Activated T-helper 9 cell treated with anti-CD3 and anti-CD28 coated beads, Interleukin-2, amount 50 U/mL, for 16 hours (primary cell): ENCODE measurements around the gene KRT85.

ENCODE experiments used
- DNase-seq: peaks from one replicate; pipeline ENCODE4 v3.0.0-alpha.2; 2020; ENCODE audit warnings: low read depth

KRT85 gene

DNA sequence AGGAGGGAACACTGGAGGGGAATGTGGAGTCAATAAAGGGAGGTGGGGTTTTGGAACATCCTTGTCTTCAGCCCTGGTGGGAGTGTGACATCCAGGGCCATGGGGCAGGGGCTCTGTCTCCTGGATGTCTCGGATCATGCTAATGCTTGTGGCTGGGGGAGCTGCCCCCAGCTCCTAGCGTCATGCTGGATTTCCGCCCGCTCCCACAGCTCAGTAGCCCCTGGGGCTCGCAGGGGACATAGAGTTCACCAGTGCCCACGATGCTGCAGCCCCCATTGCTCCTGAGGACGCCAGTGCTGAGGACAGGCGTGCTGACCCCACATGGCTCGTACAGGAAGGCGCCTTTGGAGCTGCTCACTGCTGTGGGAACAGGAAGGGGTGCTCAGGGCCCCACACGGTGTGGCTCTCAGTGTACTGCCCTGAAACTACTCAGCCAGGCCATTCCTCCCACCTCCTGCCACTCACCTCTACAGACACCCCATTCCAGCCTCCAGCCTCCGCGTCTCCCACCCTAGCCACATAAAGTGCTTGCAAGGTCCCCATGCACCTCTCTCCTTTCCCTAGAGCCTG lies 27.6 kb upstream of the KRT85 start:
- no peak for DNase-seq

DNA sequence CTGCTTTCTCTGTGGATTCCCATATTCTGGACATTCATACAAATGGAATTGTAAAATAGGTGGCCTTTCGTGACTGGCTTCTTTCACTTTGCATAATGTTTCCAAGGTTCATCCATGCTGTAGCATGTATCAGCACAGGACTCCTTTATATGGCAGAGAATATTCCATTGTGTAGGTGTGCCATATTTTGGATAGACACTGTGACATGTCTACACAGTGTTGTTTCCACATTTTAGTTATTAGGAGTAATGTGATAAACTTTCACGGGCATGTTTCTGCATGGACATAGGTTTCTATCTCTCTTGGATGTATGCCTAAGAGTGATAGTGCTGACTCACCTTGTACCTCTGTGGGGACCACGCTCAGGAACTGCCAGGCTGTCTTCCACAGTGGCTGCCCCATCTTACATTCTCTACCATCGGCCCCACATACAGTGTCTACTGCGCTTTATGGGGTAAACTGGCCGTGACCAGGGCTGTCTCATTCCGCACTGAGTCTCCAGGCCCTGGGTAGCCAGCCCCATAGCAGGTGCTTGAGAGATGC lies 25.3 kb upstream of the KRT85 start:
- DNase-seq, result no peak

DNA sequence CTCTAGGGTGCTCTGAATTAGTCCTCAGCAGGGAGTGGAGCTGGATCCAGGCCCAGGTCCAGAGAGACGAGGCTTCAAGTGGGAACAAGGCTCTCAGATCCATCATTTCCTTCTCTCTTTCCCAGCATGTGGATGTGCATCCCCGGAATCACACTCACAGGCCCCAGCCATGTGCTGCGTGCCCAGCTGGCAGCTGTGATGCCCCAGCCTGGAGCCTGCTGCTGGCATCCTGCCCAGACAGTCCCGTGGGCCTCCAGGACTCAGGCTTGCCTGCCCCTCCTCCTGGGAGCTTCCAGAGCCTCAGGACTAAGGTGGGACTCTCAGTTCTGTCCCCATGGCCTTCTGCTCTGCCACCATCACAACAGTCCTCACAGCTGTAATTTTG lies 24.3 kb upstream of the KRT85 start:
- DNase-seq, result no peak

DNA sequence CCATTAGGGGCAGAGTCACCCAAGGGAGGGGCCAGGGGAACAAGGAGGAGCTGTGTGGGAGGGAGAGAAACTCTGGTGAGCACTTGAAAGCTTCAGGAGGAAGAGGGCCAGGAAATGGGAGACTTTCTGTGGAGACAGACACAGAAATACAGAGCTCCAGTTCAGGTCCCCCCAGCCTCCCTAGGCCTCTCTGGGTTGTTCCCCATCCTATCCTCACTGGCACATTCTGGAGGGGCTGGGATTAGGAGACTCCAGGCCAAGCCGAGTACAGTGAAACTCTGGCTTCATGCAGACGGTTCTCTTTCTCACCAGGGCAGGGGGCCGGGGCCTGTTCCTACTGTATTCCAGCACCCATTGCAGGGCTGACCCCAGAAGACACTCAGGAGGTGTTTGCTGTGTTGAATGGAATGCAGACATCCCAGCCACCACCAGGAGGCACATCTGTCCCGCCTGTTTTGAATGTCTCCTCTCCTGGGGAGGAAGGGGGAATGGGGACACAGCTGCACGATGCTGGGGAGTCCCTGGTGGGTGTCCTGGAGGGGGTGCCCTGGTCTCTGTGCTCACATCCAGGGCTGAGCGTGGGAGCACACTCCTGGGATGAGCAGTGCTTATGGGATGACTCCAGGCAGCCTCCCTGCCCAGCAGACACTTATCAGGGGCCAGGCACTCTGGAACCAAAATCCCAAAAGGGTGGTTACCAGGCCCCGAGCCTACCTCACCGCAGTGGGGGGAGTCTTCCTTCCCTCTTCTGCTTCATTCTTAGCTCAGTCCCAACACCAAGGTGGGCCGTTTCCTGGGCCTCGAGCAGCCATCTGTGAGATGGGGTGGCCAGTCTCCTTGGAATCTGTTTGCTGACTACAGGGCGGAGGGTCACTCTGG lies 23.7 kb upstream of the KRT85 start:
- no peak for DNase-seq

DNA sequence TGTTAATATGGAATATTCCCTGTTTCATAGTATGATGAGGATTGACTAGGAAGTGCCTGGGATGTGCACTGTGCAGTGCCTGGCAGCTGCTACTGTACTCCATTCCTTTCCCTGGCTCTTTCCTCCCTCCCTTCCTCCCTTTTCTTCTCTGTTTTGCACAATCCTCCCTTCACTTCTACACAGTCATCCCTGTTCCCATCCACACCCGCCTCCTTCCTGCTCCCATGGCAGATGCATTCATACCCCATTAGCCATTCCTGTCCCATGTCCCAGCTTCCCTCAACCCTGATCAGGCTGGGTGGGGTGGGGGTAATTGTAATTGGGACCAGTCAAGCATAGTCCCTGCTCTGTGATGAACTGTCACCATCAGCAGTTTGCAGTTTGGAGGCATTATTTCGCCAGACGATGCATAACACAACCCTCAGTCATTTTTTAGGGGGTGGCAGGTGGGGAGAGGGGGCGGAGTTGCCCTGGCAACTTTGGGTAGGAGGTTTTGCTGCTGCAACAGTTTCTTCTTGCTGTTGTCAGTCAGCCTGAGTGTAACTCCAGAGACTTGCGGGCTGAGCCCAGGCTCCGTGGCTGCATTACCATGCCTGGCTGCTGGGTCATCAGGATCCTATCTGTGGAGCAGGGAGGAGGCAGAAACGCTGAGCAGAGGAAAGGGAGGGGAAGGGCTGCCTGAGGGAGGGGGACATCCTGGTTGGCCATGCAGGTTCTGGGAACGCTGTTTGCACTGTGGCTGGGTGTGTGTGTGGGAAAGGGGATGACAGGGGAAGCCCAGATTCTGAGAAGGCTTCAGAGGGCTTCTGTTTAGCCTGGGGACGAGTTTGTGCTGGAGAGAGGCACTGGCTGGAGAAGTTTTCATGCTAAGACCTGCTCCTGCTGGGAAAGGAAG lies 22.3 kb upstream of the KRT85 start:
- DNase-seq, result no peak

DNA sequence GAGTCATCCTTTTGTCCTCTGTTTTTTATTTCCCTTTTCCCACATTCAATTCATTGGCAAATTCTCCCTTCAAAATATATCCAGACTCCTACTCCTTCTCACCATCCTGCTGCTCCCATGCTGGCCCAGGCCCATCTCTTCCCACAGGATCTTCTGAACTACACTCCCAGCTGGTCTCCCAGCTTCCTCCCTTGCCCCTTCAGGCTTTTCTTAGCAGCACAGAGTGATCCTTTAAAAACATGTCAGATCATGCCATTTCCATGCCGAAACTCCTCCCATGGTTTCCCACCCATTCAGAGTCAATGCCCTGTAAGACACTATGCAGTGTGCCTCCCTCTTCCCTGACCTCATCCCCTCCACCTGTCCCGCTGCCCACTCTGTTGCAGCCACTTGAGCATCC lies 20.6 kb upstream of the KRT85 start:
- DNase-seq, result no peak

DNA sequence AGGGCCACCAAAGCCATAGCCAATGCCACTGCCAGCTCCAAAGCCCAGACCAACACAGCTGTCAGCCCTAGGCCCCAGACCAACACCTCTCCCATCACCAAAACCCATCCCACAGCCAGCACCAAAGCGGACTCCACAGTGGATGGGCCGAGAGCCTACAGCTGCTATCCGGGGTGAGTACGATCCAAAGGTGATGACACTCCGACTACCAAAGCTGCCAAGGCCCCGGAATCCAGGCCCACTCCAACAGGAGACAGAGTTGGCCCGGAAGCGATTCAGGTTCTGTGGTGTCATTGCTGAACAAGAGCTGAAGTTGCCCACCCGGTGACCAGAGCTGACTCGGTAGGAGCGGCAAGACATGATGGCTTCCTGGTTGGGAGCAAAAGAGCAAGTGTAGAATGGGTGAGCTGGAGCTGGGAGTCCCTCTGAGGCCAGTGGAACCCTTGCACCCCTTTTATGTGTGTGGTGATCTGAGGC lies 18.0 kb upstream of the KRT85 start, which contains the start of gene KRT84:
TSS of gene KRT84 (minus strand) at position 427 of the 477 bp plus-strand sequence. CDS start at position 360, 67 bp downstream.
- DNase-seq, result no peak

DNA sequence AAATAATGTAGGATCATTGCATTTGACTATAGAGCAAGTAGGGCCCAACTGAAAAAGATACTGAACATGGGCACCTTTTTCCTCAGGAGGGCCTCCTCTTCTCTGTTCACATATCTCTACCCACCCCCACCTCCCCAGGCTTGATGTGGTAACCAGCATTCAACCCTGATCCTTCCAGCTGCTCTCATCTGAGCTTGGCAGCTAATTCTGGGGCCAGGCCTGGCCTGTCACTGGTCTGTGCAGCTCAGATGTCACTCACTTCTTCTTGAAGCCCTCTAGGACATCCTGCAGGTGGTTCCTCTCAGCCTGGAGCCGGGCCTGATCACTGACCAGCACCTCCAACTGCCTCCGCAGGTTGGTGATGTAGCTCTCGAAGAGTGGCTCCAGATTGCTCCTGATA lies 16.1 kb upstream of the KRT85 start:
- no peak for DNase-seq

DNA sequence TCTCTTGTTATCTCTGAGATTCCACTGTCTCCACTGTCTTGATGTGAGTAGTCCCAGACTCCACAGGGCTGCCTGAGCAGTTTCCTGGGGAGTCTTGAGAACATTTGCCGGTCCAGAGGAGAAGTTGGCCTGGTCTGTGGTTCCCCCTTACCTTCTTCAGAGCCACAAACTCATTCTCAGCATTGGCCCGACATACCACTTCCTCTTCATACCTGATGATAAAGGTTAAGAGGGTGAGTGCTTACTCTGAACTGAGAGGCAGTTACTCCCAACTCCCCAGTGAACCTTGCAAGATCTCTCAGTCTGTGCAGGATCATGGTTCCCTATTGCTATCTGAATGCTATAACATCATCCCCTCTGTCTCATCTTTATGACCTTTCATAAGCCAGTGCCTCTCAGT lies 15.6 kb upstream of the KRT85 start:
- no peak for DNase-seq

DNA sequence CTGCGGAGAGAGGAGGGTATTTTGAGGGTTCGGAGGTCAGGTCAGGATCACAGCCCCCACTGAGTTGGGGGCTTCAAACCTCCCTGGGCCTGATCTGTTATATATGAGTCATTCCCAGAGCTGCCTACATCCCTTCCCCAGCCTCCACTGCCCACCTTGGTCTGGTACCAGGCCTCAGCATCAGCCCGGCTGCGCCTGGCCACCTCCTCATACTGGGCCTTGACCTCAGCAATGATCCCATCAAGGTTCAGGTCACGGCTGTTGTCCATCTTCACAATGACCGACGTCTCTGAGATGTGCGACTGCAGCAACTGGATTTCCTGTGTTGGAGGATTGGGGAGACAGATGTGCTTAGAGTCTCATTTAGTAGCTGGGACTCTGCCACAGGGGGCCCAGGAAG lies 13.9 kb upstream of the KRT85 start:
- DNase-seq, result no peak

DNA sequence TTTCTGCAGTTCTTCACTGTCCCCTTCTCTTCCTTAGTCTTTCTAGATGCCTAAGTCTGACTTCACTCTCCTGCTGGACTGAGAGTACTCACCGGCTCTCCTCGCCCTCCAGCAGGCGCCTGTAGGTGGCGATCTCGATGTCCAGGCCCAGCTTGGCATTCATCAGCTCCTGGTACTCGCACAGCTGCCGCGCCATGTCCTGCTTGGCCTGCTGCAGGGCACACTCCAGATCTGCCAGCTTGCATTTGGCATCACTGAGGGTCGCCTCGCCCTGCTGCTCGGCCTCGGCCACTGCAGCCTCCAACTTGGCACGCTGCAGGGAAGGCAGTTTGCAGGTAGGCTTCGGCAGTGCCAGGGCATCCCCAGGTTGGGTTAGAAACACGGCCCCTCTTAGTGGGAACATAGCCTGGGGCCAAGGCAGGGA lies 13.0 kb upstream of the KRT85 start:
- DNase-seq, result no peak

DNA sequence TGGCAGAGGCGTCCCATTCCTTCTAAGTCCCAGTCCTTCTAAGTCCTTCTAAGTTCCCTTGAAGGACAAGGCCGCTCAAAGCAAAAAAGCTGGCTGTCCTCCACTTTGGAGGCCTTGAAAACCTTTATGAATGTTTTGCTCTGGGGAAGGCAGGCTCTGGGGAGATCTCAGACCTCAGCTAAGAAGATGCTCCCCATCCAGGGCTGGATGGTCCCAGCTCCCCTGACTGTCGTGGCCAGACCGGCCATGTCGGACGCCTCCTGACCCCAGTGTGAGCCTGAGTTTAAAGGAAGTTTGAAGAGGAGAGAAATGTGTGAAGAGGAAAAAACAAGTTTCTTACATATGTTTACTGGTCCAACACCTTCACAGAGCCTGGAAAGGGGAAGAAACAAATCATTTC lies 12.3 kb upstream of the KRT85 start:
- no peak for DNase-seq

DNA sequence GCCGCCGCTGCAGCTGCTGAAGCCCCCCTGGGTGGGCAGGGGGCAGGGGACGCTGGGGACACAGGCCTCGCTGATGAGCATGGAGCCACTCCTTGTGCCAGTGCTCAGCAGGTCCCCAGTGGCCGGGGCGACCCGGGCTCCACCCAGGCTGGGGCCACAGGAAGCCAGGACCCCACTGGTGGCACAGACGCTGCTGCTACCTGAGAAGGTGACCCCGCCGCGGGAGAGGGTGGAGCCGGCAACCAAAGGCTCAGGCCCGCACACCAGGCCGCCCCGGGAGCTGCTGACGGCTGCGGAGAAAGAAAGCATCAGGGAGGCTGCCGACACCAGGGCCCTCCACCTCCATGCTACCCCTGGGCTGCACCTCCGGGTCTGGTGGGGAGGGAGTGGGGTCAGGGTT lies 10.8 kb upstream of the KRT85 start:
- no peak for DNase-seq

DNA sequence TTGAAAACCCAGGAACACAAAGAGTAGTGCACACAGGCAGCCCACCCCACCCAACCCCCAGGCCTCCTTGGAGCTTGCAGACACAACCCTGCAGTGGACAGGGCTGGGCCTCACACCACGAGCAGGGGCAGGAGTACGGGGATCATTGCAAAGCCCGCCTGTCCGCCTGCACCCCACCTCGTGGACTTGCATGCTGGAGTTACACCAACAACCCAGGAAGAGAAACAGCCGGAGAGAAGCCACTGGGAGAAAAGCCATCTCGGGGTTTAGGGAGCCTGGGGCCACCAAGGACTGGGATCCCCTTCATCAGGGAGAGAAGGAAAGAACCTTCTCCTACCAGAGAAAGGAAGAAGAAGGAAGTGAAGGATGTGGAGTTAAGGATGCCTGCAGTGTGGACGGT lies 10.0 kb upstream of the KRT85 start:
- DNase-seq, result no peak

DNA sequence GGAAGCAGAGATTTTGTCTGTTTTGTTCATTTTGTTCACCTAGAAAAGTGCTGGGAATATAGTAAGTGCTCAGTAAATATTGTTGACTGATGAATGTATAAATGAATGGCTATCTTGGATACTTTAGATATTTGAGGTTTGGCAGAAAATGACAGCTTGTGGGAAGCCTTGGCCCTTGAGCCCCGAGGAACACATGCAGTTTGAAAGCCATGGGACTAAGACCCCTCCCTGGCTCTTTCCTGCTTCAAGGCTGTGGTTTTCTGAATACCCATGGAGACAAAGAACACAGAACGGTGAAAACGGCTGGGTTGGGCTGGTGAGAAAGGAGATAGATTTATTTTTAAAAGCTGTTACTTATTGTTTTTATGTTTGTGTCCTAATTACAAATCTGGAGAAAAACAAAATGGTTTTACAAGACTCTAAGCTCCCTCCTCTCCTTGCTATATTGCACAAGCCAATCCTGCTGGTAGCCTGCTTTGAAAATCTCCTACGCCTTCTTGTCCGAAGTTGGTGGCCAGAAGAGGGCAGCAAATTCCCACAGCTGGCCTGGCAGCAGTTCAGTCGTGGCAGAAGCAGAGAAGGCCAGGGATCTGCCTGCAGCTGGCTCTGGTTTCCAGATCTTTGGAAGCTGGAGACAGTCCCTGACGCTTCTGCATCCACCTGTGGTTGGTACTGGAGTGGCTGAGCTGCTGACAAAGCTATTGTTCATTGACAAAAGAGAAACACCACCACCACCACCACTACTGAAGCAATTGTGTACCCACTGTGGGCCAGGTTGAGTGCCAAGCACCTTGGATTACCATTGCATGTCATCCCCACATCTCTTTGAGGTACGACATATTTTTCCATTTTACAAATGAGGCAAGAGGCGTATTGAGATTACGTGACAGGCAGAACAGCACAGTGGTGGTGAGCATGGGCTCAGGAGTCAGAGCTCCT lies 5.2 kb upstream of the KRT85 start:
- no peak for DNase-seq

DNA sequence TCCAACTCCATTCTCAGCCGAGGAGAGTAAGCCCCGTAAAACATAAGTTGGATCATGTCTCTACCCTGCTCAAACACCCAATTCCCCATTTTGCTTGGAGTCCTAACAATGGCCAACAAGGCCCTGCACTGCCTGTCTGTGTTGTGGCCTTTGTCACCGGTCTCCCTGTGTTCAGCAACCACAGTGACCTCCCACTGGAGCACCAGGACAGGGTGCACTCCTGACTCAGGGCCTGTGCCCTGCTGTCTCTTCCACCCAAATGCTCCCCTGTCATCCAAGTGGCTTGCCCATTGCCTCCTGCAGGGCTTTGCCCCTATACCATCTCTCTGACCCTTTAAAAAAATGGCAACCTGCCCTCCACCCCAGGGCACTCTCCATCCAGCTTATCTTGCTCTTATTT lies 4.4 kb upstream of the KRT85 start:
- DNase-seq, result no peak

DNA sequence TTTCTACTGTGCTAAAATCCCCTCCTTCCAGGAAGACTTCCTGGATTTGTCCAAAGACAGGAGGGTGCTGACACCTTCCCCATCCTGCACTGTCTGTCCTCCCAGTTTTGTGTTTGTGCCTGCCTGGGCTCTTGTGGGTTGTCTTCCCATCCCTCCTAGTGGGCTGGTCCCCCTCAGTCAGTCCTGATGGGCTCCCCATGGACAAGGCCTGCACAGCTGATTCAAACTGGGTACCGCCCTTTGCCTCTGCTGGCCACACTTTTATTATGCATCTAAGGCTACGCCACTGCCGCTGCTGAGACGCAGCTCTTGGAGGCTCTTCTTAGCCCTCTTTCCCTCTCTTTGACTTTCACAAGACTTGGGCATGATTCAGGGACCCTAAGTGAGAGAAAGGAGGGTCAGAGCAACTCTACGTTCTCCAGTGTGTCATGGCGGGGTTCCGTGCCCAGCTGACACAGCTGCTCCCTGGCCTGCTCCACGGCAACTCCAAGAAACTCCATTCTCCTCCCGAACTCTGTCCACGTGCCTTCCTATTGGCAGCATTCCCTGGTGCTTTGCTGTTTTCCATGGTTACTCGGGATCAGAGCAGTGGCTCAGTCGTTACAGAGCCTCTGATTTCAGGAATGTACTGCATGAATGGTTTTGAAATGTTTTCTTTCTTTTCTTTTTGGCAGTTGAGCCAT lies 3.8 kb upstream of the KRT85 start:
- no peak for DNase-seq

DNA sequence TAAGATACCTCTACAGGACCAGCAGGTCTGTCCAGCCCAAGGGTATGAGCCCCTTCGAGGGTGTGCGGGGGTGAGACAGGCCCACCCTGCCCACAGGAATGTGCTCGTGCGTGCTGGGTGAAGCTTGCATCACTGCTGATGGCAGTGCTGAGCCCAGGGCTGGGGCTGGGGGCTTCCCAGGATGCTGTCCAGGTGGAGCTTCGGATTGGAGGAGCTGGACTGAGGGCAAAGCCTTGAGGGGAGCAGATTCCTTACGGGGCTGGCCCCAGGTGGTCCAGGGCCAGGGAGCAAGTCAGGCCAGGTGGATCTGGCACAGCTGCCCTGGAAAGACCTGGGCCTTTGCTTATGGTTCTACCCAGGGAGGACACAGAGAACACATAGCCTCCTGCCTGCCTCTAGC lies 2.5 kb upstream of the KRT85 start:
- DNase-seq, result no peak

DNA sequence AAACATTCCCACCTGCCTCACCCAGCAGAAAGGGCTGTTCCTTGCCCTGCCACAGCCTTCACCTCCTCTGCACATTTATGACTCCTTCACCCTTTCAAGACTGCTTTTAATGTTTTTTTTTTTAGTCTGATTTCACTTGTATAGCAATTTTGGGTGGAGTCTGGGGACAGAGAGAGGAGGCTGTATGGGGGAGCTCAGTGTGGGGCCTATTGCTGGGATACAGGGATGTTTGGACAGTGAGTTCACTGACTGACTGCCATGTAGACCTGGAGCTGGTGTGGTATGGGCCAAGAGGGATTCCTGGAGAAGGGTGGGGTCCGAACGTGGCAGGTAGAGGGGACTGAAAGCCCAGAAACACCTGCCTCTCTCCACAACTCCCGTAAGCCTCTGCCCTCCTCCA lies 1.9 kb upstream of the KRT85 start:
- no peak for DNase-seq

DNA sequence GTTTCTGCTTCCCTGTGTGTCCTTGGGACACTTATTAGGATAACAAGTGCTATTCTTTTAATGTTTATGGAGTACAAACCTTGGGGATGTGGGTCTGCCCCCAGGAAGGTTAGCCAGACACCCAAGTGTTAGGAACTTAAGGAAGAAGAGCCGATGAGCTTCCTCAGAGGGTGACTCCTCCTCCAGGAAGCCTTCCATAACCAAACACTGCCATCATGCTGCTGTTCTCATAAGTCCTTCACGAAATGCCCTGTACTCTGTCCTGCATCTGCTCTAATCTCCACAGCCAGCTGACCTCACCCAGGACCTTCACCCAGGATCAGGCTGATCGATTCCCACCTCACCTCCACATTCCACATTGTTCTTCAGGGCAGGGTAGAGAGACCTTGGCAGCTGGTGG lies 1.2 kb upstream of the KRT85 start:
- no peak for DNase-seq

DNA sequence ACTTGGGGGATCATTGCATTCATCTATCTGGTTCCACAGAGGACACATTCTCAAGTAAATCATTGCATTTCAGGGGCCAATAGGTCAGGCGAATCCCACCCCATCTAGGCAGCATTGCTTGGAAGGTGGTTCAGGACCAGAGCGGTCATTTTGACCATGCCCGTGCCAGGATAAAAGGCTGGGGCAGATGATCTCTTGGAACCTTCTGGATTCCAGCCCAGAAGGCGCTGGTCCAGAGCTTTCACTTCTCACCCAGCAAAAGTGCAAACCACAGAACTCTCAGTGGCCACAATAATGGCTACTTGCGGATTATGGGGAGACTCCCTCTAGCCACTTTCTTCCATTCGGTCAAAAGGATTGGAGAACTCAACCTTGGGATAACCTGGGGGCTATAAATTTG lies 595 bp upstream of the KRT85 start:
- DNase-seq, result no peak
